Measurements from ENCODE around the gene HDAC7.

DNA sequence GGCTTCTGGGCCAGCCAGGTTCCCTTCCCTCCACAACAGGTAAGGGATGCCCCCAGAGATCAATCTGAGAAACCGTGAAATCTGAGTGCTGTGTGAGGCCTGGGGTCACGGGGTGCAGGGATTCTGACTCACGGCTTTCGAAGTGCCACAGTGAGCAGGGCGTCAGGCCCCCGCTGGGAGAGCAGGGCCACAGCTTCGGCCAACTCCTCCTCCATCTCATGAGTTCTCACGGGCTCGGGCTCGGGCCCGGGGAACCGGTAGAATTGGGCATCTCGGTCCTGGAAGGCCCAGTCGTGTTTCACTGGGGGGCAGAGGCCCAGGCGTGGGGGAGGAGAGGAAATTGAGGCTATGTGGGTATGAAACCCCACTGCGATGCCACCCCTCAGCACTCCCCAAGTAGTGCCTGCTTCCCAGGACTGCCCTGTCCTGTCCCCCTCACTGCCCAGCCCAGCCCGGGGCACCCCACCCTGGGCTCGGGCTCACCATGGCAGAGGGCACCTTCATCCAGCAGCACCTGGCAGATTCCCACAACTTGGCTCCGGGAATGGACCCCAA is 68.7 kb downstream of the HDAC7 start:
- TF ChIP-seq, protein P1, sequence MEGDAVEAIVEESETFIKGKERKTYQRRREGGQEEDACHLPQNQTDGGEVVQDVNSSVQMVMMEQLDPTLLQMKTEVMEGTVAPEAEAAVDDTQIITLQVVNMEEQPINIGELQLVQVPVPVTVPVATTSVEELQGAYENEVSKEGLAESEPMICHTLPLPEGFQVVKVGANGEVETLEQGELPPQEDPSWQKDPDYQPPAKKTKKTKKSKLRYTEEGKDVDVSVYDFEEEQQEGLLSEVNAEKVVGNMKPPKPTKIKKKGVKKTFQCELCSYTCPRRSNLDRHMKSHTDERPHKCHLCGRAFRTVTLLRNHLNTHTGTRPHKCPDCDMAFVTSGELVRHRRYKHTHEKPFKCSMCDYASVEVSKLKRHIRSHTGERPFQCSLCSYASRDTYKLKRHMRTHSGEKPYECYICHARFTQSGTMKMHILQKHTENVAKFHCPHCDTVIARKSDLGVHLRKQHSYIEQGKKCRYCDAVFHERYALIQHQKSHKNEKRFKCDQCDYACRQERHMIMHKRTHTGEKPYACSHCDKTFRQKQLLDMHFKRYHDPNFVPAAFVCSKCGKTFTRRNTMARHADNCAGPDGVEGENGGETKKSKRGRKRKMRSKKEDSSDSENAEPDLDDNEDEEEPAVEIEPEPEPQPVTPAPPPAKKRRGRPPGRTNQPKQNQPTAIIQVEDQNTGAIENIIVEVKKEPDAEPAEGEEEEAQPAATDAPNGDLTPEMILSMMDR (conservative IDR thresholded peaks at IDR 0.05; ENCODE audit: low read depth in 2 of 2), result no peak
- TF ChIP-seq POLR2AphosphoS5 (IDR thresholded peaks at IDR 0.05; ENCODE audit: low read depth) (no peak), EZH2 (IDR thresholded peaks at IDR 0.05; ENCODE audit: low read depth, unreplicated experiment) (no peak), ZNF331 (CRISPR knock-in tag; IDR thresholded peaks at IDR 0.05; ENCODE audit: low read depth) (no peak), EZH2phosphoT487 (IDR thresholded peaks at IDR 0.05; ENCODE audit: unreplicated experiment) (no peak), JUNB (IDR thresholded peaks at IDR 0.05; ENCODE audit: unreplicated experiment) (no peak), ZNF114 (CRISPR knock-in tag; IDR thresholded peaks at IDR 0.05) (no peak), CREB1 (CRISPR knock-in tag; IDR thresholded peaks at IDR 0.05; ENCODE audit: low read depth) (no peak), STAT1 (IDR thresholded peaks at IDR 0.05; ENCODE audit: unreplicated experiment) (no peak), NANOG (IDR thresholded peaks at IDR 0.05; ENCODE audit: borderline replicate concordance) (no peak)
- TF ChIP-seq, protein P2, sequence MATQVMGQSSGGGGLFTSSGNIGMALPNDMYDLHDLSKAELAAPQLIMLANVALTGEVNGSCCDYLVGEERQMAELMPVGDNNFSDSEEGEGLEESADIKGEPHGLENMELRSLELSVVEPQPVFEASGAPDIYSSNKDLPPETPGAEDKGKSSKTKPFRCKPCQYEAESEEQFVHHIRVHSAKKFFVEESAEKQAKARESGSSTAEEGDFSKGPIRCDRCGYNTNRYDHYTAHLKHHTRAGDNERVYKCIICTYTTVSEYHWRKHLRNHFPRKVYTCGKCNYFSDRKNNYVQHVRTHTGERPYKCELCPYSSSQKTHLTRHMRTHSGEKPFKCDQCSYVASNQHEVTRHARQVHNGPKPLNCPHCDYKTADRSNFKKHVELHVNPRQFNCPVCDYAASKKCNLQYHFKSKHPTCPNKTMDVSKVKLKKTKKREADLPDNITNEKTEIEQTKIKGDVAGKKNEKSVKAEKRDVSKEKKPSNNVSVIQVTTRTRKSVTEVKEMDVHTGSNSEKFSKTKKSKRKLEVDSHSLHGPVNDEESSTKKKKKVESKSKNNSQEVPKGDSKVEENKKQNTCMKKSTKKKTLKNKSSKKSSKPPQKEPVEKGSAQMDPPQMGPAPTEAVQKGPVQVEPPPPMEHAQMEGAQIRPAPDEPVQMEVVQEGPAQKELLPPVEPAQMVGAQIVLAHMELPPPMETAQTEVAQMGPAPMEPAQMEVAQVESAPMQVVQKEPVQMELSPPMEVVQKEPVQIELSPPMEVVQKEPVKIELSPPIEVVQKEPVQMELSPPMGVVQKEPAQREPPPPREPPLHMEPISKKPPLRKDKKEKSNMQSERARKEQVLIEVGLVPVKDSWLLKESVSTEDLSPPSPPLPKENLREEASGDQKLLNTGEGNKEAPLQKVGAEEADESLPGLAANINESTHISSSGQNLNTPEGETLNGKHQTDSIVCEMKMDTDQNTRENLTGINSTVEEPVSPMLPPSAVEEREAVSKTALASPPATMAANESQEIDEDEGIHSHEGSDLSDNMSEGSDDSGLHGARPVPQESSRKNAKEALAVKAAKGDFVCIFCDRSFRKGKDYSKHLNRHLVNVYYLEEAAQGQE (IDR thresholded peaks at IDR 0.05; ENCODE audit: unreplicated experiment), result no peak

Data from GM23338 (cell line).